PC-9 (cell line): ENCODE data around the gene COX11. TPM values are rescaled to one million over a fixed set of nuclear protein-coding genes. Genes with fewer than 3 reads are reported as not detected.

Source experiments
- BruUV-seq: library from RNA; stranded (reverse); fragments of 400-500 nt; replicated peaks from 2 replicates; lab custom pipeline; 2021; lab: Mats Ljungman, UMichigan
- CTCF ChIA-PET: fragments of 300-600 bp; sonication (Branson Sonifier 250); formaldehyde crosslinking; loops from one replicate; lab custom pipeline; 2022; ENCODE audit warnings: antibody characterized with exemption; lab: Charles Lee
- POLR2A ChIA-PET: fragments of 300-600 bp; sonication (Branson Sonifier 250); formaldehyde crosslinking; loops from one replicate; lab custom pipeline; 2022; ENCODE audit warnings: antibody characterized with exemption; ENCODE audit not compliant: unreplicated experiment; lab: Charles Lee
- DNase-seq, 2 experiments: peaks; one replicate each; pipeline versions ENCODE4 v3.0.0 to v3.0.0-alpha.2; 2015 to 2022; ENCODE audit warnings: mixed read lengths in 1 of 2
- H2AFZ ChIP-seq: fragments of 200-600 bp; sonication (generic); 2 replicates; pipeline ENCODE4 v1.8.1; 2017; ENCODE audit warnings: antibody characterized with exemption
- H3F3A ChIP-seq: fragments of 200-600 bp; sonication (generic); 2 replicates; pipeline ENCODE4 v1.8.1; 2017; ENCODE audit warnings: antibody characterized with exemption, mild to moderate bottlenecking, low read depth; ENCODE audit not compliant: insufficient read depth
- H3K27ac ChIP-seq: fragments of 200-600 bp; sonication (generic); 2 replicates; pipeline ENCODE4 v1.6.1; 2016; ENCODE audit warnings: mixed run types
- H3K27me3 ChIP-seq: fragments of 200-600 bp; sonication (generic); 2 replicates; pipeline ENCODE4 v1.6.1; 2016; ENCODE audit warnings: low read depth, mixed run types; ENCODE audit not compliant: insufficient read depth
- H3K36me3 ChIP-seq: fragments of 200-600 bp; sonication (generic); 2 replicates; pipeline ENCODE4 v1.6.1; 2016; ENCODE audit warnings: low read depth, mixed run types
- H3K4me1 ChIP-seq: fragments of 200-600 bp; sonication (generic); replicated peaks from 2 replicates; pipeline ENCODE4 v1.6.1; 2016; ENCODE audit warnings: mixed run types; ENCODE audit not compliant: insufficient read depth
- H3K4me2 ChIP-seq: fragments of 200-600 bp; sonication (generic); 2 replicates; pipeline ENCODE4 v1.6.1; 2017; ENCODE audit warnings: mixed run types
- H3K4me3 ChIP-seq: fragments of 200-600 bp; sonication (generic); 2 replicates; pipeline ENCODE4 v1.6.1; 2016; ENCODE audit warnings: mixed run types
- H3K79me2 ChIP-seq: fragments of 200-600 bp; sonication (generic); 2 replicates; pipeline ENCODE4 v1.6.1; 2017; ENCODE audit warnings: low read depth, mixed run types
- H3K9me2 ChIP-seq: fragments of 200-600 bp; sonication (generic); 2 replicates; pipeline ENCODE4 v1.8.1; 2017; ENCODE audit warnings: mild to moderate bottlenecking; ENCODE audit not compliant: insufficient read depth
- H3K9me3 ChIP-seq: fragments of 200-600 bp; sonication (generic); 2 replicates; pipeline ENCODE4 v1.8.1; 2016; ENCODE audit warnings: low read depth; ENCODE audit not compliant: insufficient read depth
- H4K20me1 ChIP-seq: fragments of 200-600 bp; sonication (generic); 2 replicates; pipeline ENCODE4 v1.8.1; 2017; ENCODE audit not compliant: insufficient read depth
- EZH2 ChIP-seq: fragments of 200-600 bp; sonication (generic); IDR thresholded peaks from 2 replicates; pipeline ENCODE4 v1.8.0; 2017; ENCODE audit warnings: antibody characterized with exemption, low read depth
- intact Hi-C: fragments of 100-400 bp; cut with micrococcal nuclease; formaldehyde crosslinking; loops from one replicate; pipeline ENCODE4 v1.10.0; 2022; ENCODE audit not compliant: unreplicated experiment
- total RNA-seq: library from RNA; stranded (reverse); gene quantifications from 2 replicates; pipeline ENCODE4 v1.2.3, GENCODE V29; 2021
- TF ChIP-seq, protein P1 (sequence below): fragments of 200-600 bp; sonication (generic); conservative IDR thresholded peaks from 2 replicates; pipeline ENCODE4 v1.6.1; 2017; ENCODE audit warnings: mixed run types, antibody characterized with exemption, mild to moderate bottlenecking, moderate library complexity

The COX11 gene
- total RNA-seq, 1 experiment from 2014 or later: 58.2 TPM

- Histone ChIP-seq H3K27me3 (no peaks in the 10 kb centered on the region), H4K20me1 (no peaks in the 10 kb centered on the region), H3K9me3 (no peaks in the 10 kb centered on the region; the same call in 1 of the 2 replicates), H3K36me3 (peaks cover 43% of the 10 kb centered on the region), H3F3A (peaks cover 28% of the 10 kb centered on the region), H3K4me2 (no peak overlapping the region), H3K9me2 (no peaks in the 10 kb centered on the region), H3K27ac (no peak overlapping the region), H3K4me3 (no peak overlapping the region), H3K79me2 (no peaks in the 10 kb centered on the region), H3K4me1 (peaks cover 29% of the 10 kb centered on the region), H2AFZ (no peak overlapping the region)
- DNase-seq: no peak
- BruUV-seq: no TSS peak
- POLR2A ChIA-PET: no interaction called here
- no peak for TF ChIP-seq EZH2
- TF ChIP-seq, protein P1, sequence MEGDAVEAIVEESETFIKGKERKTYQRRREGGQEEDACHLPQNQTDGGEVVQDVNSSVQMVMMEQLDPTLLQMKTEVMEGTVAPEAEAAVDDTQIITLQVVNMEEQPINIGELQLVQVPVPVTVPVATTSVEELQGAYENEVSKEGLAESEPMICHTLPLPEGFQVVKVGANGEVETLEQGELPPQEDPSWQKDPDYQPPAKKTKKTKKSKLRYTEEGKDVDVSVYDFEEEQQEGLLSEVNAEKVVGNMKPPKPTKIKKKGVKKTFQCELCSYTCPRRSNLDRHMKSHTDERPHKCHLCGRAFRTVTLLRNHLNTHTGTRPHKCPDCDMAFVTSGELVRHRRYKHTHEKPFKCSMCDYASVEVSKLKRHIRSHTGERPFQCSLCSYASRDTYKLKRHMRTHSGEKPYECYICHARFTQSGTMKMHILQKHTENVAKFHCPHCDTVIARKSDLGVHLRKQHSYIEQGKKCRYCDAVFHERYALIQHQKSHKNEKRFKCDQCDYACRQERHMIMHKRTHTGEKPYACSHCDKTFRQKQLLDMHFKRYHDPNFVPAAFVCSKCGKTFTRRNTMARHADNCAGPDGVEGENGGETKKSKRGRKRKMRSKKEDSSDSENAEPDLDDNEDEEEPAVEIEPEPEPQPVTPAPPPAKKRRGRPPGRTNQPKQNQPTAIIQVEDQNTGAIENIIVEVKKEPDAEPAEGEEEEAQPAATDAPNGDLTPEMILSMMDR: no peak
- intact Hi-C loops: no loop called here
- CTCF ChIA-PET: no interaction called here
Observed at GRCh38 chr17:54945231-54945630, 23.2 kb downstream of the COX11 start.

DNA sequence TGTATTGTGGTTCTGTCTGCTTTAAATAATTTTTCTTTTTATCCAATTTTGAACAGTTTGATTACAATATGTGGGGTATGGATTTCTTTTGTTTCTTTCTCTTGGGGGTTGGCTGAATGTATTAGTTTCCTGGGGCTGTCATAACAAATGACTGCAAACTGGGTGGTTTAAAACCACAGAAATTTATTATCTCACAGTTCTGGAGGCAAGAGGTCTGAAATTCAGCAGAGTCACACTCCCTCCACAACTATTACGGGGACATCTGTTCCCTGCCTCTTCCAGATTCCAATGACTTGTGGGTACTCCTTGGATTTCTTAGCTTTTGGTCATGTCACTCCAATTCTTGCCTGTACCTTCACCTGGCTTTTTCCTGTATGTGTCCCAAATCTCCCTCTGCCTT, 23.7 kb downstream of the COX11 start:
- CTCF ChIA-PET: no interaction called here
- no peak for TF ChIP-seq EZH2
- TF ChIP-seq, protein P1: no peak

GRCh38 chr17:54941285-54941684, 27.2 kb downstream of the COX11 start:
- Histone ChIP-seq H3K27ac (no peak overlapping the region), H2AFZ (no peak overlapping the region), H3K4me3 (no peak overlapping the region), H3K4me1 (peaks cover 19% of the 10 kb centered on the region), H3F3A (peaks cover 18% of the 10 kb centered on the region; the same call in 1 of the 2 replicates), H3K36me3 (peaks cover 50% of the 10 kb centered on the region), H3K9me2 (no peaks in the 10 kb centered on the region), H3K27me3 (no peaks in the 10 kb centered on the region), H3K4me2 (no peak overlapping the region), H4K20me1 (no peaks in the 10 kb centered on the region), H3K9me3 (no peaks in the 10 kb centered on the region), H3K79me2 (no peaks in the 10 kb centered on the region)
- ChIA-PET CTCF (no interaction called here), POLR2A (no interaction called here)
- BruUV-seq: no TSS peak
- DNase-seq: no peak
- no peak for TF ChIP-seq EZH2
- TF ChIP-seq, protein P1: no peak
- intact Hi-C loops: no loop called here

More for the DNA sequence above, 23.7 kb downstream of the COX11 start:
- peaks cover 43% of the 10 kb centered on the region for H3K36me3 ChIP-seq
- peaks cover 28% of the 10 kb centered on the region for H3F3A ChIP-seq
- H2AFZ ChIP-seq: no peak overlapping the region
- H3K4me2 ChIP-seq: no peak overlapping the region
- POLR2A ChIA-PET: no interaction called here
- no peak for DNase-seq
- no peaks in the 10 kb centered on the region for H3K9me2 ChIP-seq
- intact Hi-C loops: no loop called here
- no peaks in the 10 kb centered on the region; the same call in 1 of the 2 replicates for H3K9me3 ChIP-seq
- H3K4me1 ChIP-seq: peaks cover 29% of the 10 kb centered on the region
- H3K27ac ChIP-seq: no peak overlapping the region
- no peaks in the 10 kb centered on the region for H4K20me1 ChIP-seq
- BruUV-seq: no TSS peak
- no peak overlapping the region for H3K4me3 ChIP-seq
- H3K79me2 ChIP-seq: no peaks in the 10 kb centered on the region
- H3K27me3 ChIP-seq: no peaks in the 10 kb centered on the region
